MM.1S (cell line): ENCODE measurements around the gene MSI2.

ENCODE experiments used
- DNase-seq: peaks from one replicate; pipeline ENCODE4 v3.0.0-alpha.2; 2015
- H2AFZ ChIP-seq: fragments of 300-600 bp; sonication (generic); 2 replicates; pipeline ENCODE4 v1.6.0; 2016; ENCODE audit warnings: antibody characterized with exemption, low read length
- H3F3A ChIP-seq: fragments of 300-600 bp; sonication (generic); 2 replicates; pipeline ENCODE4 v1.6.1; 2016; ENCODE audit warnings: mild to moderate bottlenecking, antibody characterized with exemption, low read length, moderate library complexity, mixed read lengths; ENCODE audit not compliant: insufficient read depth
- H3K27ac ChIP-seq: fragments of 300-600 bp; sonication (generic); 2 replicates; pipeline ENCODE4 v1.5.1; 2016; ENCODE audit warnings: mild to moderate bottlenecking, low read length
- H3K27me3 ChIP-seq: fragments of 300-600 bp; sonication (generic); replicated peaks from 2 replicates; pipeline ENCODE4 v1.6.0; 2016; ENCODE audit warnings: low read length; ENCODE audit not compliant: insufficient read depth
- H3K36me3 ChIP-seq: fragments of 300-600 bp; sonication (generic); replicated peaks from 2 replicates; pipeline ENCODE4 v1.6.1; 2016; ENCODE audit warnings: mild to moderate bottlenecking, low read length, mixed read lengths; ENCODE audit not compliant: insufficient read depth
- H3K4me1 ChIP-seq: fragments of 300-600 bp; sonication (generic); 2 replicates; pipeline ENCODE4 v1.6.1; 2016; ENCODE audit warnings: low read length, mixed read lengths
- H3K4me2 ChIP-seq: fragments of 300-600 bp; sonication (generic); 2 replicates; pipeline ENCODE4 v1.6.0; 2016; ENCODE audit warnings: low read depth, low read length
- H3K4me3 ChIP-seq: fragments of 300-600 bp; sonication (generic); 2 replicates; pipeline ENCODE4 v1.5.1; 2016; ENCODE audit warnings: low read length, mixed read lengths
- H3K79me2 ChIP-seq: fragments of 300-600 bp; sonication (generic); 2 replicates; pipeline ENCODE4 v1.6.1; 2016; ENCODE audit warnings: mixed run types, low read length, mixed read lengths
- H3K9ac ChIP-seq: fragments of 300-600 bp; sonication (generic); 2 replicates; pipeline ENCODE4 v1.6.1; 2016; ENCODE audit warnings: low read length, mixed read lengths
- H3K9me2 ChIP-seq: fragments of 300-600 bp; sonication (generic); replicated peaks from 2 replicates; pipeline ENCODE4 v1.6.1; 2016; ENCODE audit warnings: mild to moderate bottlenecking, low read length, mixed read lengths; ENCODE audit not compliant: insufficient read depth
- H3K9me3 ChIP-seq: fragments of 300-600 bp; sonication (generic); replicated peaks from 2 replicates; pipeline ENCODE4 v1.6.1; 2016; ENCODE audit warnings: mild to moderate bottlenecking, low read length, mixed read lengths; ENCODE audit not compliant: insufficient read depth
- H4K20me1 ChIP-seq: fragments of 300-600 bp; sonication (generic); 2 replicates; pipeline ENCODE4 v1.6.1; 2016; ENCODE audit warnings: mild to moderate bottlenecking, low read length, moderate library complexity, mixed read lengths; ENCODE audit not compliant: insufficient read depth
- EZH2 ChIP-seq: fragments of 300-600 bp; sonication (generic); optimal IDR thresholded peaks from 2 replicates; pipeline ENCODE3; 2017; ENCODE audit warnings: low read depth, mild to moderate bottlenecking, antibody characterized with exemption, low read length, mixed read lengths
- EZH2phosphoT487 ChIP-seq: fragments of 300-600 bp; sonication (generic); IDR thresholded peaks from 2 replicates; pipeline ENCODE4 v1.6.1; 2018; ENCODE audit warnings: antibody characterized with exemption, low read length
- TF ChIP-seq, protein P1 (sequence below): fragments of 300-600 bp; sonication (generic); IDR thresholded peaks from 2 replicates; pipeline ENCODE4 v1.5.1; 2016; ENCODE audit warnings: antibody characterized with exemption, low read length, mixed read lengths

The MSI2 gene

DNA sequence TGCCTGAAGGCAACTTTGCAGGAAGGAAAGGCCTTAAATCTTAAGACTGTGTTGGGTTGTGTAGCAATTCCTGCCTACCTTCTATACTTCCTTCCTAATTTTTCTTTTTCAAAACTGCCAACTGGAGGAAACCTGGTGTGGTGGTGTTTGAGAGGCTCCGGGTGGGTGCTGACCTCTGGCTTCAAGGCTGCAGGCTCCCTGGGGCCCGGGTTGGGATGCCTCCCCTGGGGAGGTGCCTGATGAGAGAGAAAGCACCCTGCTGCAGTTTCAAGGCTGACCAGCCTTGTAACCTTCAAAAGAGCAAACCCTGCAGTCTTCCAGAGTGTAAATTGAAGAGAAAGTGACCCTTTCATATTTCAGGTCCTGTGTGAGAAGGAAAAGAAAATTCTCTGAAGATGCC, 55.9 kb downstream of the MSI2 start:
- Histone ChIP-seq H3K27ac (no peak overlapping the region), H3K4me2 (no peak overlapping the region), H3K36me3 (no peaks in the 10 kb centered on the region), H3K4me1 (no peaks in the 10 kb centered on the region), H2AFZ (no peak overlapping the region), H3K9me3 (no peaks in the 10 kb centered on the region), H3K9ac (no peak overlapping the region), H3K79me2 (peaks cover 80% of the 10 kb centered on the region), H3F3A (no peaks in the 10 kb centered on the region), H4K20me1 (no peaks in the 10 kb centered on the region), H3K27me3 (no peaks in the 10 kb centered on the region), H3K9me2 (no peaks in the 10 kb centered on the region), H3K4me3 (no peak overlapping the region)
- no peak for DNase-seq
- TF ChIP-seq EZH2phosphoT487 (no peak), EZH2 (no peak)
- TF ChIP-seq, protein P1, sequence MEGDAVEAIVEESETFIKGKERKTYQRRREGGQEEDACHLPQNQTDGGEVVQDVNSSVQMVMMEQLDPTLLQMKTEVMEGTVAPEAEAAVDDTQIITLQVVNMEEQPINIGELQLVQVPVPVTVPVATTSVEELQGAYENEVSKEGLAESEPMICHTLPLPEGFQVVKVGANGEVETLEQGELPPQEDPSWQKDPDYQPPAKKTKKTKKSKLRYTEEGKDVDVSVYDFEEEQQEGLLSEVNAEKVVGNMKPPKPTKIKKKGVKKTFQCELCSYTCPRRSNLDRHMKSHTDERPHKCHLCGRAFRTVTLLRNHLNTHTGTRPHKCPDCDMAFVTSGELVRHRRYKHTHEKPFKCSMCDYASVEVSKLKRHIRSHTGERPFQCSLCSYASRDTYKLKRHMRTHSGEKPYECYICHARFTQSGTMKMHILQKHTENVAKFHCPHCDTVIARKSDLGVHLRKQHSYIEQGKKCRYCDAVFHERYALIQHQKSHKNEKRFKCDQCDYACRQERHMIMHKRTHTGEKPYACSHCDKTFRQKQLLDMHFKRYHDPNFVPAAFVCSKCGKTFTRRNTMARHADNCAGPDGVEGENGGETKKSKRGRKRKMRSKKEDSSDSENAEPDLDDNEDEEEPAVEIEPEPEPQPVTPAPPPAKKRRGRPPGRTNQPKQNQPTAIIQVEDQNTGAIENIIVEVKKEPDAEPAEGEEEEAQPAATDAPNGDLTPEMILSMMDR = no peak

DNA sequence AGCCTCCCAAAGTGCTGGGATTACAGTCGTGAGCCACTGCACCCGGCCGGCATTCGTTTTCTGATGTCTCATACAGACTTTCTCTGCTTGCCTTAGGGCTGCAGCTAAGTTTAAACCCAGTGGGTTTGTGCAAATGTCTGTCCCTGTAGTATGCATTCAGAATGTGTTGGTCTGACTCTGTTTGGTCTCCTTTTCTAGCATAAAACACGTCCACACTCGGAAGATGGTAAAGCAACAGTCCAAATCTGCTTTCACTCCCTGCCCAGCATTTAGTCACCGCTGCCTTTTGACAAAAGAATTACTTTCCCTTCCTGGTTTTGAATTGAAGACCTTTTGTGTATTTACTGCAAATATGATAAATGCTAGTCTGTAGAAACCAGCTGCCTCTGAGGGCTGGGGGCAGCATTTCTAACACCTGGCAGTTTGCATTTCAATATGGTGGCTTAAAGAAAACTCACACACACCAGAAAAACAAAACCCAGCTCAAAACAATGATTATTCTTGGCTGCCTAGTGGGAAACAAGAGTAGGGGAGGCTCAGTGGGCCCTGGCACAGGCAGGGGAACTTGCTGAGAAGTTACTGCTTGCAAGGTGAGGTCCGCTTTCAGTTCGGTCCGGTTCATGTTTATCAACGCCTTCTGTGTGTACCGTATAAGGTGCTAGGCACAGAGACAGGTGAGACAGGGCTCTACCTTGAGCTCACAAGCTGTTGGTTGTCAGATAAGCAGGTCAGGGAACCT, 56.9 kb downstream of the MSI2 start:
- Histone ChIP-seq H3K4me3 (no peak overlapping the region), H3K79me2 (peaks cover 78% of the 10 kb centered on the region), H2AFZ (no peak overlapping the region), H3F3A (no peaks in the 10 kb centered on the region), H3K9me3 (no peaks in the 10 kb centered on the region), H4K20me1 (no peaks in the 10 kb centered on the region), H3K9me2 (no peaks in the 10 kb centered on the region), H3K36me3 (no peaks in the 10 kb centered on the region), H3K9ac (no peak overlapping the region), H3K27ac (no peak overlapping the region), H3K4me2 (no peak overlapping the region), H3K4me1 (no peaks in the 10 kb centered on the region), H3K27me3 (no peaks in the 10 kb centered on the region)
- TF ChIP-seq, protein P1 = no peak
- TF ChIP-seq EZH2 (no peak), EZH2phosphoT487 (no peak)
- no peak for DNase-seq

DNA sequence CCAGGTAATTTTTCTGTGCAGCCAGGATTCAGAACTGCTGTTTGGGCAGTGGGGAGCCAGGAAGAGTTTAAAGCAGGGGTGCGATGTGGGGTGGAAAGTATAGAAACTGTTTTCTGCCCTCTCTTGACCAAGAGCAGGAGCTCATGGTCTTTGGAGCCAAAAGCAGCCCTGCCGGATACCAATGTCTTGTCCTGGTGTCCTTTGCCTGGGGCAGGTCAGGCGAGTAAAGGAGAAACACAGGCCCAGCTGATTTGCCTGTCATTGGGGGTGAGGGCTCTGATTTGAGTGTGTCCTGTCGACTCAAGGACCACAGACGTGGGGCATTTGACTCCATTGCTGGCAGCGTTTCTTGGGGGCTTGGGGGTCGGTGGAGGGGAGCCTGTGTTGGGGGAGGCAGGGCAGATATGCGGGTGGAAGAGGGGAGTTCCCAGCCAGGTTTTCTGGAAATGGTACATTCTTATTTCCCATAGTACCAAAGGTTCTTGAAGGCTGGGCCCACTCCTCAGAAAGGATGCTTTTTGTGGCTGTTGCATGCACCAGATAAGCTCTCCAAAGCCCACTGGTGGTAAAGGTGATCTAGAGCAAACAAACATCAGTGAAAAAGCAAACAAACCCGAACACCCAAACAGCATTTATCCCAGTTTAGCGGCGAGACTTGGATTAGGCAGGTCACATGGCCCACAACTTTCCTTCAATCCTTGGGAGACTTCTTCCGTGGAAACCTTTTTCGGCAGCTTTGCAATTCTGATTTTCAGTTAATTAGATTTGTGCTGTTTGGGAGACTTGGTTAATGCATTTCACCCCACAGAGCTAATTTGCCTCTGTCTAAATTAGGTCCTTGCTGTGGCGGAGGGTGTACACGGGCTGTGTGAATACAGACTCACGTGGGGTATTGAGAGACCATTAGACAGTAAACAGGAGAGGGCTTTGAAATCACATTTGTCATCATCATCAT, 59.0 kb downstream of the MSI2 start:
- H3K4me1 ChIP-seq = no peaks in the 10 kb centered on the region

More for the DNA sequence above, 59.0 kb downstream of the MSI2 start:
- H3K9me2 ChIP-seq = no peaks in the 10 kb centered on the region
- H3F3A ChIP-seq = no peaks in the 10 kb centered on the region
- TF ChIP-seq EZH2 = no peak
- TF ChIP-seq, protein P1 = no peak
- no peak for TF ChIP-seq EZH2phosphoT487
- H3K79me2 ChIP-seq = peaks cover 80% of the 10 kb centered on the region
- H3K4me2 ChIP-seq = no peak overlapping the region
- H4K20me1 ChIP-seq = no peaks in the 10 kb centered on the region
- no peaks in the 10 kb centered on the region for H3K36me3 ChIP-seq
- no peak overlapping the region for H3K27ac ChIP-seq
- no peak overlapping the region for H2AFZ ChIP-seq
- H3K27me3 ChIP-seq = no peaks in the 10 kb centered on the region
- no peaks in the 10 kb centered on the region for H3K9me3 ChIP-seq
- DNase-seq = no peak
- H3K9ac ChIP-seq = no peak overlapping the region
- H3K4me3 ChIP-seq = no peak overlapping the region
